CD4-positive, alpha-beta memory T cell (primary cell): ENCODE data around the gene ASCL2. TPM values are rescaled to one million over a fixed set of nuclear protein-coding genes. Genes with fewer than 3 reads are reported as not detected.
"Not testable (repeated sequence)": the region's sequence is repeated elsewhere in the genome, so short reads cannot be mapped to it uniquely, and the experiment has no call there.

ENCODE experiments used
- CTCF ChIA-PET: fragments of 350-600 bp; sonication (Branson Sonifier 250); formaldehyde crosslinking; loops from one replicate; lab custom pipeline; 2021; ENCODE audit warnings: inconsistent platforms; ENCODE audit not compliant: partially characterized antibody; lab: Charles Lee
- POLR2A ChIA-PET: fragments of 350-600 bp; sonication (Branson Sonifier 250); formaldehyde crosslinking; loops from one replicate; lab custom pipeline; 2021; ENCODE audit not compliant: partially characterized antibody; lab: Charles Lee
- DNase-seq, 5 donors: peaks; one replicate each; pipeline versions ENCODE4 v3.0.0 to v3.0.0-alpha.2; 2020 to 2022; ENCODE audit warnings: mixed read lengths in 1 of 5
- H3K27ac ChIP-seq: one replicate; pipeline ENCODE4 v1.7.0; 2013; ENCODE audit warnings: low read depth, low read length
- H3K27me3 ChIP-seq: 2 replicates; pipeline ENCODE4 v1.7.0; 2013; ENCODE audit warnings: mild to moderate bottlenecking, low read length, moderate library complexity; ENCODE audit not compliant: insufficient read depth
- H3K36me3 ChIP-seq: 2 replicates; pipeline ENCODE4 v1.7.0; 2013; ENCODE audit warnings: mild to moderate bottlenecking, low read length, moderate library complexity; ENCODE audit not compliant: insufficient read depth
- H3K4me1 ChIP-seq: 2 replicates; pipeline ENCODE4 v1.7.0; 2013; ENCODE audit warnings: mild to moderate bottlenecking, low read length, moderate library complexity; ENCODE audit not compliant: insufficient read depth
- H3K4me3 ChIP-seq, 2 donors: one replicate each; pipeline ENCODE4 v1.7.0; 2013; ENCODE audit warnings: low read length in 2 of 2, mild to moderate bottlenecking in 1 of 2
- H3K9me3 ChIP-seq, 2 donors: one replicate each; pipeline ENCODE4 v1.7.0; 2013; ENCODE audit warnings: low read length in 2 of 2, control low read depth in 1 of 2; ENCODE audit not compliant: control insufficient read depth in 1 of 2
- H3K27ac Mint-ChIP-seq, 7 donors: one replicate each; pipeline ENCODE4 v1.8.0; 2020 to 2021; ENCODE audit warnings: mixed read lengths in 7 of 7, mild to moderate bottlenecking in 6 of 7, inconsistent platforms in 3 of 7, moderate library complexity in 3 of 7
- H3K27me3 Mint-ChIP-seq, 2 donors: one replicate each; pipeline ENCODE4 v1.8.0; 2020 to 2021; ENCODE audit warnings: mixed read lengths in 2 of 2
- H3K36me3 Mint-ChIP-seq, 2 donors: one replicate each; pipeline ENCODE4 v1.8.0; 2020 to 2021; ENCODE audit warnings: mixed read lengths in 2 of 2, inconsistent platforms in 1 of 2, mild to moderate bottlenecking in 1 of 2
- H3K4me1 Mint-ChIP-seq, 4 donors: one replicate each; pipeline ENCODE4 v1.8.0; 2020 to 2021; ENCODE audit warnings: mixed read lengths in 4 of 4, mild to moderate bottlenecking in 1 of 4
- H3K4me3 Mint-ChIP-seq, 8 donors: one replicate each; pipeline ENCODE4 v1.8.0; 2020 to 2021; ENCODE audit warnings: mixed read lengths in 8 of 8, mild to moderate bottlenecking in 7 of 8, moderate library complexity in 6 of 8, inconsistent platforms in 3 of 8
- H3K9me3 Mint-ChIP-seq, 8 donors: one replicate each; pipeline ENCODE4 v1.8.0; 2020 to 2021; ENCODE audit warnings: mixed read lengths in 8 of 8, mild to moderate bottlenecking in 5 of 8, inconsistent platforms in 3 of 8, moderate library complexity in 1 of 8
- intact Hi-C: fragments of 100-400 bp; cut with micrococcal nuclease; formaldehyde crosslinking; loops from one replicate; pipeline ENCODE4 v1.15.1; 2023
- polyA plus RNA-seq, 2 donors: library from polyadenylated mRNA; unstranded; fragments of 300-500 nt; fragmentation: Illumina TruSeq; gene quantifications; one replicate each; pipeline ENCODE4 v1.2.3, GENCODE V29; 2021
- total RNA-seq, 2 experiments: library from RNA; stranded (reverse); gene quantifications; one replicate each; pipeline ENCODE4 v1.2.3, GENCODE V29; 2021

The ASCL2 gene
- total and polyA plus RNA-seq, 4 experiments from 2014 or later = 0.29 to 0.57 TPM; not detected in 2

- ChIA-PET CTCF (no interaction called here), POLR2A (no interaction called here)
- H3K9me3 Mint-ChIP-seq = peaks cover 0 to 20% (median 8%) of the 10 kb centered on the region in 8 donors
- H3K4me3 ChIP-seq = no peak overlapping the region
- DNase-seq = no peak
- H3K27ac ChIP-seq = no peak overlapping the region
- H3K27ac Mint-ChIP-seq = no peak overlapping the region
- no peaks in the 10 kb centered on the region for H3K27me3 ChIP-seq
- no peaks in the 10 kb centered on the region for H3K36me3 ChIP-seq
- peaks cover 4 to 6% of the 10 kb centered on the region in 2 donors for H3K27me3 Mint-ChIP-seq
- no peaks in the 10 kb centered on the region for H3K36me3 Mint-ChIP-seq
- H3K4me1 Mint-ChIP-seq = no peaks in the 10 kb centered on the region
- no peaks in the 10 kb centered on the region for H3K4me1 ChIP-seq
- H3K4me3 Mint-ChIP-seq = no peak overlapping the region
- no peaks in the 10 kb centered on the region for H3K9me3 ChIP-seq
- intact Hi-C loops = no loop called here
These were observed 32.7 kb downstream of the ASCL2 start for GRCh38 chr11:2237457-2238238.

- H3K4me3 ChIP-seq, POLR2A ChIA-PET, H3K4me1 Mint-ChIP-seq, DNase-seq, H3K36me3 Mint-ChIP-seq, H3K9me3 ChIP-seq, H3K27ac Mint-ChIP-seq, CTCF ChIA-PET, intact Hi-C loops, H3K36me3 ChIP-seq, H3K4me3 Mint-ChIP-seq, H3K4me1 ChIP-seq, H3K27me3 ChIP-seq, H3K27ac ChIP-seq: not testable (repeated sequence)
- peaks cover 0 to 12% (median 3%) of the 10 kb centered on the region in 8 donors for H3K9me3 Mint-ChIP-seq
- peaks cover 4 to 11% of the 10 kb centered on the region in 2 donors for H3K27me3 Mint-ChIP-seq
These were observed 33.8 kb downstream of the ASCL2 start for GRCh38 chr11:2236381-2237134.

- no peak overlapping the region for H3K4me3 Mint-ChIP-seq
- intact Hi-C loops = no loop called here
- Histone ChIP-seq H3K9me3 (no peaks in the 10 kb centered on the region), H3K4me1 (no peaks in the 10 kb centered on the region), H3K27ac (no peak overlapping the region), H3K36me3 (no peaks in the 10 kb centered on the region), H3K4me3 (no peak overlapping the region), H3K27me3 (no peaks in the 10 kb centered on the region)
- POLR2A ChIA-PET = no interaction called here
- no peaks in the 10 kb centered on the region for H3K36me3 Mint-ChIP-seq
- H3K27me3 Mint-ChIP-seq = peaks cover 4 to 11% of the 10 kb centered on the region in 2 donors
- DNase-seq = no peak
- CTCF ChIA-PET = no interaction called here
- H3K9me3 Mint-ChIP-seq = peaks cover 0 to 14% (median 3%) of the 10 kb centered on the region in 8 donors
- H3K27ac Mint-ChIP-seq = peak overlapping the region in 1 of 7 donors; percentile 28
- no peaks in the 10 kb centered on the region for H3K4me1 Mint-ChIP-seq
These were observed 34.6 kb downstream of the ASCL2 start for GRCh38 chr11:2235588-2236326.

- CTCF ChIA-PET = no interaction called here
- Mint-ChIP-seq H3K9me3 (peaks cover 0 to 17% (median 9%) of the 10 kb centered on the region in 8 donors), H3K27me3 (peaks cover 5 to 11% of the 10 kb centered on the region in 2 donors), H3K4me1 (no peaks in the 10 kb centered on the region), H3K36me3 (no peaks in the 10 kb centered on the region), H3K4me3 (no peak overlapping the region), H3K27ac (no peak overlapping the region)
- no peak for DNase-seq
- H3K9me3 ChIP-seq = peaks cover 0 to under 1% of the 10 kb centered on the region in 2 donors
- POLR2A ChIA-PET = no interaction called here
- H3K27me3 ChIP-seq = no peaks in the 10 kb centered on the region
- H3K4me1 ChIP-seq = no peaks in the 10 kb centered on the region
- intact Hi-C loops = no loop called here
- no peaks in the 10 kb centered on the region for H3K36me3 ChIP-seq
- no peak overlapping the region for H3K27ac ChIP-seq
- no peak overlapping the region for H3K4me3 ChIP-seq
These were observed 35.4 kb downstream of the ASCL2 start for GRCh38 chr11:2234963-2235362.

GRCh38 chr11:2233693-2234455 lies 36.5 kb downstream of the ASCL2 start:
- H3K4me1 ChIP-seq = no peaks in the 10 kb centered on the region
- no peaks in the 10 kb centered on the region for H3K36me3 ChIP-seq
- peaks cover 5 to 12% of the 10 kb centered on the region in 2 donors for H3K27me3 Mint-ChIP-seq
- H3K27ac ChIP-seq = no peak overlapping the region
- POLR2A ChIA-PET = no interaction called here
- intact Hi-C loops = no loop called here
- H3K36me3 Mint-ChIP-seq = peaks cover 0 to 1% of the 10 kb centered on the region in 2 donors
- DNase-seq = no peak
- no peaks in the 10 kb centered on the region for H3K4me1 Mint-ChIP-seq
- H3K9me3 Mint-ChIP-seq = peaks cover 0 to 26% (median 18%) of the 10 kb centered on the region in 8 donors
- no peak overlapping the region for H3K4me3 Mint-ChIP-seq
- no peak overlapping the region for H3K27ac Mint-ChIP-seq
- H3K9me3 ChIP-seq = peaks cover 0 to 10% of the 10 kb centered on the region in 2 donors
- no peak overlapping the region for H3K4me3 ChIP-seq
- no peaks in the 10 kb centered on the region for H3K27me3 ChIP-seq
- CTCF ChIA-PET = no interaction called here

- Histone ChIP-seq H3K27me3 (no peaks in the 10 kb centered on the region), H3K9me3 (peaks cover 0 to 10% of the 10 kb centered on the region in 2 donors), H3K27ac (no peak overlapping the region), H3K4me1 (no peaks in the 10 kb centered on the region), H3K4me3 (no peak overlapping the region), H3K36me3 (no peaks in the 10 kb centered on the region)
- Mint-ChIP-seq H3K4me3 (no peak overlapping the region), H3K9me3 (peaks cover 0 to 28% (median 20%) of the 10 kb centered on the region in 8 donors), H3K27ac (no peak overlapping the region), H3K36me3 (peaks cover 0 to 4% of the 10 kb centered on the region in 2 donors), H3K4me1 (no peaks in the 10 kb centered on the region), H3K27me3 (peaks cover 10 to 11% of the 10 kb centered on the region in 2 donors)
- CTCF ChIA-PET = no interaction called here
- intact Hi-C loops = no loop called here
- POLR2A ChIA-PET = no interaction called here
- no peak for DNase-seq
These were observed 40.6 kb downstream of the ASCL2 start for GRCh38 chr11:2229713-2230297.
